HCT116 (cell line): ENCODE results near the gene C12orf50. TPM values are rescaled to one million over a fixed set of nuclear protein-coding genes. Genes with fewer than 3 reads are reported as not detected.

Experiments used
- ATAC-seq: fragments of 200-7000 bp; cut with Tn5 transposase; 2 replicates; pipeline ENCODE4 v1.9.1; 2020; ENCODE audit warnings: mild to moderate bottlenecking, moderate library complexity
- BruUV-seq: library from RNA; stranded (reverse); fragments of 400-500 nt; replicated peaks from 2 replicates; lab custom pipeline; 2021; lab: Mats Ljungman, UMichigan
- CTCF ChIA-PET: fragments of 300-600 bp; sonication (Branson Sonifier 250); formaldehyde crosslinking; loops from one replicate; lab custom pipeline; 2021; ENCODE audit warnings: antibody characterized with exemption; lab: Charles Lee
- POLR2A ChIA-PET: fragments of 300-600, 350-600 bp; sonication (Branson Sonifier 250); formaldehyde crosslinking; loops from one replicate; lab custom pipeline; 2021; ENCODE audit warnings: antibody characterized with exemption; lab: Charles Lee
- RAD21 ChIA-PET, 2 experiments: fragments of 300-600 bp; sonication (Branson Sonifier 250); formaldehyde crosslinking; loops; one replicate each; lab custom pipeline; 2023; ENCODE audit warnings: low total read pairs in 2 of 2; ENCODE audit not compliant: uncharacterized antibody in 2 of 2, unreplicated experiment in 2 of 2, low non-redundant PET in 1 of 2; lab: Charles Lee
- DNase-seq: peaks from one replicate; pipeline ENCODE4 v3.0.0-alpha.2; 2010; ENCODE audit warnings: low read depth, low spot score
- H2AFZ ChIP-seq: fragments of 200-600 bp; shearing (Covaris generic), sonication (generic); 2 replicates; pipeline ENCODE4 v1.6.1; 2017; ENCODE audit warnings: low read depth, mixed run types, mixed read lengths, antibody characterized with exemption, low read length; ENCODE audit not compliant: poor library complexity, severe bottlenecking
- H3K27ac ChIP-seq: 2 replicates; pipeline ENCODE4 v1.5.1; 2012; ENCODE audit warnings: low read depth, low read length
- H3K27me3 ChIP-seq: fragments of 200-600 bp; sonication (generic); 2 replicates; pipeline ENCODE4 v1.6.1; 2016; ENCODE audit warnings: mixed run types, low read length, mixed read lengths; ENCODE audit not compliant: insufficient read depth
- H3K36me3 ChIP-seq, 2 experiments: fragments of 200-500 bp in 1 of 2; fragments of 200-600 bp in 1 of 2; sonication (Bioruptor generic) in 1 of 2; sonication (generic) in 1 of 2; 2 replicates each; pipeline versions ENCODE4 v1.5.1 to v1.6.1; 2014 to 2016; ENCODE audit warnings: low read length in 2 of 2, inconsistent platforms in 1 of 2, mixed read lengths in 1 of 2, mixed run types in 1 of 2; ENCODE audit not compliant: insufficient read depth in 2 of 2, control insufficient read depth in 1 of 2
- H3K4me1 ChIP-seq, 2 experiments: fragments of 200-600 bp in 1 of 2; sonication (generic) in 1 of 2; 2 replicates each; pipeline versions ENCODE4 v1.5.1 to v1.6.1; 2012 to 2017; ENCODE audit warnings: low read length in 2 of 2, inconsistent platforms in 1 of 2, mild to moderate bottlenecking in 1 of 2, mixed read lengths in 1 of 2, mixed run types in 1 of 2, moderate library complexity in 1 of 2; ENCODE audit not compliant: insufficient read depth in 2 of 2, control insufficient read depth in 1 of 2
- H3K4me2 ChIP-seq: fragments of 200-600 bp; sonication (generic); 2 replicates; pipeline ENCODE4 v1.6.1; 2017; ENCODE audit warnings: mixed run types, low read length, mixed read lengths
- H3K4me3 ChIP-seq, 2 experiments: fragments of 200-600 bp in 1 of 2; sonication (generic) in 1 of 2; replicated peaks in 1 of 2; 2 replicates each; pipeline ENCODE4 v1.5.1; 2011 to 2016; ENCODE audit warnings: low read length in 2 of 2, control low read depth in 1 of 2, low read depth in 1 of 2, mild to moderate bottlenecking in 1 of 2, mixed read lengths in 1 of 2, mixed run types in 1 of 2
- H3K79me2 ChIP-seq: fragments of 200-600 bp; sonication (generic); 2 replicates; pipeline ENCODE4 v1.6.1; 2017; ENCODE audit warnings: mild to moderate bottlenecking, mixed run types, low read length, moderate library complexity, mixed read lengths; ENCODE audit not compliant: insufficient read depth
- H3K9ac ChIP-seq: fragments of 200-600 bp; sonication (generic); 2 replicates; pipeline ENCODE4 v1.6.1; 2016; ENCODE audit warnings: low read length, mixed read lengths
- H3K9me2 ChIP-seq: fragments of 200-600 bp; sonication (generic), shearing (Covaris generic); 2 replicates; pipeline ENCODE4 v1.6.1; 2017; ENCODE audit warnings: mixed run types, mild to moderate bottlenecking, moderate library complexity; ENCODE audit not compliant: insufficient read depth
- H3K9me3 ChIP-seq, 2 experiments: fragments of 200-500 bp in 1 of 2; fragments of 200-600 bp in 1 of 2; sonication (Bioruptor generic) in 1 of 2; sonication (generic) in 1 of 2; 2 replicates each; pipeline ENCODE4 v1.6.1; 2014 to 2017; ENCODE audit warnings: low read length in 2 of 2, mixed read lengths in 2 of 2, inconsistent platforms in 1 of 2, low read depth in 1 of 2, mild to moderate bottlenecking in 1 of 2, mixed run types in 1 of 2, moderate library complexity in 1 of 2; ENCODE audit not compliant: control insufficient read depth in 1 of 2, insufficient read depth in 1 of 2
- H4K20me1 ChIP-seq: fragments of 200-600 bp; sonication (generic), shearing (Covaris generic); 2 replicates; pipeline ENCODE4 v1.6.1; 2017; ENCODE audit warnings: mixed run types, mild to moderate bottlenecking, moderate library complexity; ENCODE audit not compliant: insufficient read depth
- CTCF ChIP-seq, 3 experiments: fragments of 200-600 bp in 1 of 3; sonication (generic) in 1 of 3; IDR thresholded peaks in 2 of 3; conservative IDR thresholded peaks in 1 of 3; 2 replicates each; pipeline ENCODE4 v1.5.1; 2012 to 2017; ENCODE audit warnings: low read depth in 2 of 3, low read length in 2 of 3, antibody characterized with exemption in 1 of 3, borderline replicate concordance in 1 of 3, control low read depth in 1 of 3, mild to moderate bottlenecking in 1 of 3, mixed read lengths in 1 of 3, mixed run types in 1 of 3, moderate library complexity in 1 of 3; ENCODE audit not compliant: insufficient read depth in 1 of 3
- EGR1 ChIP-seq: IDR thresholded peaks from 2 replicates; pipeline ENCODE4 v1.6.1; 2012; ENCODE audit warnings: low read depth
- ELF1 ChIP-seq: IDR thresholded peaks from 2 replicates; pipeline ENCODE4 v1.6.1; 2012; ENCODE audit warnings: low read depth, borderline replicate concordance
- EZH2 ChIP-seq: fragments of 200-600 bp; sonication (generic); IDR thresholded peaks from 2 replicates; pipeline ENCODE4 v1.6.1; 2017; ENCODE audit warnings: antibody characterized with exemption, mixed run types
- EZH2phosphoT487 ChIP-seq: fragments of 200-600 bp; IDR thresholded peaks from 2 replicates; pipeline ENCODE4 v1.6.1; 2018; ENCODE audit warnings: antibody characterized with exemption, borderline replicate concordance
- FOSL1 ChIP-seq: IDR thresholded peaks from 2 replicates; pipeline ENCODE4 v1.6.1; 2012; ENCODE audit warnings: low read depth
- POLR2A ChIP-seq: IDR thresholded peaks from 2 replicates; pipeline ENCODE4 v1.7.0; 2011; ENCODE audit warnings: borderline replicate concordance; ENCODE audit not compliant: insufficient read depth, insufficient read length; ENCODE audit errors: extremely low read depth
- POLR2AphosphoS5 ChIP-seq: IDR thresholded peaks from 2 replicates; pipeline ENCODE4 v1.6.1; 2011; ENCODE audit warnings: mild to moderate bottlenecking, low read depth, low read length, moderate library complexity
- SIN3A ChIP-seq: IDR thresholded peaks from 2 replicates; pipeline ENCODE4 v1.6.1; 2012; ENCODE audit warnings: low read depth
- SP1 ChIP-seq: IDR thresholded peaks from 2 replicates; pipeline ENCODE4 v1.6.1; 2012; ENCODE audit warnings: low read depth
- TCF7L2 ChIP-seq: IDR thresholded peaks from 2 replicates; pipeline ENCODE4 v1.7.0; 2011; ENCODE audit warnings: borderline replicate concordance, inconsistent platforms; ENCODE audit not compliant: insufficient read depth, insufficient read length; ENCODE audit errors: extremely low read depth
- ZBTB33 ChIP-seq: IDR thresholded peaks from 2 replicates; pipeline ENCODE4 v1.6.1; 2011; ENCODE audit warnings: mild to moderate bottlenecking, low read length, moderate library complexity; ENCODE audit not compliant: insufficient replicate concordance; ENCODE audit errors: extremely low read depth
- ZFX ChIP-seq: fragments of 450-650 bp; IDR thresholded peaks from 2 replicates; pipeline ENCODE4 v1.6.1; 2017
- ZNF274 ChIP-seq: fragments of 200-500 bp; sonication (Bioruptor generic); IDR thresholded peaks from 2 replicates; pipeline ENCODE4 v1.6.1; 2014; ENCODE audit warnings: mild to moderate bottlenecking, low read depth, low read length, inconsistent platforms
- intact Hi-C: fragments of 100-400 bp; cut with micrococcal nuclease; formaldehyde crosslinking; loops from 2 replicates; pipeline ENCODE4 v1.10.0; 2022
- total RNA-seq: library from RNA; stranded (reverse); gene quantifications from one replicate; pipeline ENCODE4 v1.2.1, GENCODE V29; 2021; ENCODE audit not compliant: unreplicated experiment
- TF ChIP-seq, protein P1 (sequence below): IDR thresholded peaks from 2 replicates; pipeline ENCODE4 v1.6.1; 2012
- TF ChIP-seq, protein P2 (sequence below): IDR thresholded peaks from 2 replicates; pipeline ENCODE4 v1.6.1; 2012; ENCODE audit warnings: low read depth
- TF ChIP-seq, protein P3 (sequence below): IDR thresholded peaks from 2 replicates; pipeline ENCODE4 v1.6.1; 2012

C12orf50 gene
- total RNA-seq, 1 experiment from 2014 or later, result not detected

DNA sequence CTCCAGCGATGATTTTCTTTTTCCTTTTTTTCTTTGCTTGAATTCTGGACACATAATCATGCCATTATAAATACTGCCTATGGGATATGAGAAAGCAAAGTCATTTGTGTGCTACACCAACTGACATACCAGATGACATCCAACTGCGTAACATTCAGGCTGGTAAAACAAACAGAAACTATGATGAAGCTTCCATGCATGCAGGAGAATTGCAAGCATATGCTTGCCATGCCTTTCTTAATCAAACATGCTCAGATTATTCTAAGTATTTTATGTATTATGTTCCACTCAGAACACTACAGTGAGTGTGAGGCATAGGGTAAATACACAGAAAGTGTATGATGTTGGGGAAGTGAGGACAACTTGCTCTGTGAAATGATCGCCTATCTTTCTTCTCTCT, 97.4 kb downstream of the C12orf50 start:
- no peaks in the 10 kb centered on the region for H3K9me2 ChIP-seq
- no peak for TF ChIP-seq SP1
- TF ChIP-seq ELF1, result no peak
- no peak for TF ChIP-seq EZH2
- TF ChIP-seq ZFX, result no peak
- no peak for TF ChIP-seq FOSL1
- TF ChIP-seq POLR2A, result no peak
- TF ChIP-seq ZNF274, result no peak
- TF ChIP-seq, protein P1, sequence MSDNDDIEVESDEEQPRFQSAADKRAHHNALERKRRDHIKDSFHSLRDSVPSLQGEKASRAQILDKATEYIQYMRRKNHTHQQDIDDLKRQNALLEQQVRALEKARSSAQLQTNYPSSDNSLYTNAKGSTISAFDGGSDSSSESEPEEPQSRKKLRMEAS, result no peak
- TF ChIP-seq CTCF (IDR thresholded peaks at IDR 0.05 in 2 of 3, conservative IDR thresholded peaks at IDR 0.05 in 1 of 3; ENCODE audit: borderline replicate concordance in 1 of 3, insufficient read depth in 1 of 3, low read depth in 2 of 3, low read length in 2 of 3), result no peak
- TF ChIP-seq EGR1, result no peak
- TF ChIP-seq SIN3A, result no peak
- no peak for TF ChIP-seq EZH2phosphoT487
- TF ChIP-seq ZBTB33, result no peak
- TF ChIP-seq, protein P2, sequence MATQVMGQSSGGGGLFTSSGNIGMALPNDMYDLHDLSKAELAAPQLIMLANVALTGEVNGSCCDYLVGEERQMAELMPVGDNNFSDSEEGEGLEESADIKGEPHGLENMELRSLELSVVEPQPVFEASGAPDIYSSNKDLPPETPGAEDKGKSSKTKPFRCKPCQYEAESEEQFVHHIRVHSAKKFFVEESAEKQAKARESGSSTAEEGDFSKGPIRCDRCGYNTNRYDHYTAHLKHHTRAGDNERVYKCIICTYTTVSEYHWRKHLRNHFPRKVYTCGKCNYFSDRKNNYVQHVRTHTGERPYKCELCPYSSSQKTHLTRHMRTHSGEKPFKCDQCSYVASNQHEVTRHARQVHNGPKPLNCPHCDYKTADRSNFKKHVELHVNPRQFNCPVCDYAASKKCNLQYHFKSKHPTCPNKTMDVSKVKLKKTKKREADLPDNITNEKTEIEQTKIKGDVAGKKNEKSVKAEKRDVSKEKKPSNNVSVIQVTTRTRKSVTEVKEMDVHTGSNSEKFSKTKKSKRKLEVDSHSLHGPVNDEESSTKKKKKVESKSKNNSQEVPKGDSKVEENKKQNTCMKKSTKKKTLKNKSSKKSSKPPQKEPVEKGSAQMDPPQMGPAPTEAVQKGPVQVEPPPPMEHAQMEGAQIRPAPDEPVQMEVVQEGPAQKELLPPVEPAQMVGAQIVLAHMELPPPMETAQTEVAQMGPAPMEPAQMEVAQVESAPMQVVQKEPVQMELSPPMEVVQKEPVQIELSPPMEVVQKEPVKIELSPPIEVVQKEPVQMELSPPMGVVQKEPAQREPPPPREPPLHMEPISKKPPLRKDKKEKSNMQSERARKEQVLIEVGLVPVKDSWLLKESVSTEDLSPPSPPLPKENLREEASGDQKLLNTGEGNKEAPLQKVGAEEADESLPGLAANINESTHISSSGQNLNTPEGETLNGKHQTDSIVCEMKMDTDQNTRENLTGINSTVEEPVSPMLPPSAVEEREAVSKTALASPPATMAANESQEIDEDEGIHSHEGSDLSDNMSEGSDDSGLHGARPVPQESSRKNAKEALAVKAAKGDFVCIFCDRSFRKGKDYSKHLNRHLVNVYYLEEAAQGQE, result no peak
- TF ChIP-seq, protein P3, sequence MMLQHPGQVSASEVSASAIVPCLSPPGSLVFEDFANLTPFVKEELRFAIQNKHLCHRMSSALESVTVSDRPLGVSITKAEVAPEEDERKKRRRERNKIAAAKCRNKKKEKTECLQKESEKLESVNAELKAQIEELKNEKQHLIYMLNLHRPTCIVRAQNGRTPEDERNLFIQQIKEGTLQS, result no peak
- TF ChIP-seq POLR2AphosphoS5, result no peak
- TF ChIP-seq TCF7L2, result no peak
- H3K4me3 ChIP-seq, result no peak overlapping the region
- H2AFZ ChIP-seq, result no peak overlapping the region
- DNase-seq, result no peak
- no peak overlapping the region for H3K27ac ChIP-seq
- BruUV-seq, result no TSS peak
- no peak overlapping the region for H3K9ac ChIP-seq
- no peak overlapping the region for H3K4me2 ChIP-seq
- no peaks in the 10 kb centered on the region for H3K9me3 ChIP-seq
- CTCF ChIA-PET, result no interaction called here
- H3K79me2 ChIP-seq, result no peaks in the 10 kb centered on the region
- no peak for ATAC-seq
- RAD21 ChIA-PET, result interaction anchor here in 1 of 2 experiments (0.6 kb wide), 1 partner anchor 20 kb away, joined by 4 read pairs; no protein-coding TSS in a partner anchor
- no peaks in the 10 kb centered on the region for H3K27me3 ChIP-seq
- no peaks in the 10 kb centered on the region for H4K20me1 ChIP-seq
- no peaks in the 10 kb centered on the region for H3K4me1 ChIP-seq
- POLR2A ChIA-PET, result no interaction called here
- H3K36me3 ChIP-seq, result no peaks in the 10 kb centered on the region
- intact Hi-C loops, result no loop called here
